GM19397 (cell line): ENCODE measurements around the gene GFPT1.

ENCODE experiments used
- ATAC-seq: cut with Tn5 transposase; IDR thresholded peaks from one replicate; pipeline ENCODE4 v1.9.1; 2021; ENCODE audit warnings: mild to moderate bottlenecking, moderate library complexity; ENCODE audit not compliant: unreplicated experiment

GFPT1 gene

DNA sequence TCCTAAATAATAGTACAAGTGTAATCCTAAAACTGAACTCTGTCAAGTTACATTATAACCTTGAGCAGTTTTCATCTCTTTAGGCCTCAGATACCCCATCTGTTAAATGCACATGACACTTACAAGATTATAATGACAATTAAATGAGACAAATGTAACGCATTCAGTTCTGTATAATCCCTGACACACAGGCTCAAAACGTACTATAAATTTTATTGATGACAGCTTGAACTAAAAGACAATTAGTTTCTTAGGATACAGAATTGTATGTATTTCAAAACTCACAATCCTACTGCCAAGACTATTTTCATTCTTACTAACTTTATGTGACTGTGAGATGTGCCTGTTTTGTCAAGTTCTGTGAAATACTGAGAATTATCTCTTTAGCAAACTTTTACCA is 56.2 kb downstream of the GFPT1 start:
- no peak for ATAC-seq

DNA sequence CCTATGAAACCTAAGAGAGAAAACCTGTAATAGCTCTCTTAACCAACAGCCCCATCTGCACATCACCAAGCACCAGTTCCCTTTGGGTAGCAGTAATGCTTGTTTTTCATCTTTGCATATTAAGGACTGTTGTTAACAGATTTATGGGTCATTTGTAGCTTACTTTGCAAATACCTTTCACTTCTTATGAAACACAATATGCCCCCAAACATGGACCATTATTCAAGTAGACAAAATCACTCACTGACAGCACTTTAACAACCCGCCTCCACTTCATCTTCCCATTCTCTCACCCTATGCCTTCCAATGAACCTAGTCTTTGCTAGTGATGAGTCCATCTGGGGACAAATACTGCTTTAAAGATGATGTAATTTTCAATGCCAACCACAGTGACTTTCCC is 64.4 kb downstream of the GFPT1 start:
- no peak for ATAC-seq

DNA sequence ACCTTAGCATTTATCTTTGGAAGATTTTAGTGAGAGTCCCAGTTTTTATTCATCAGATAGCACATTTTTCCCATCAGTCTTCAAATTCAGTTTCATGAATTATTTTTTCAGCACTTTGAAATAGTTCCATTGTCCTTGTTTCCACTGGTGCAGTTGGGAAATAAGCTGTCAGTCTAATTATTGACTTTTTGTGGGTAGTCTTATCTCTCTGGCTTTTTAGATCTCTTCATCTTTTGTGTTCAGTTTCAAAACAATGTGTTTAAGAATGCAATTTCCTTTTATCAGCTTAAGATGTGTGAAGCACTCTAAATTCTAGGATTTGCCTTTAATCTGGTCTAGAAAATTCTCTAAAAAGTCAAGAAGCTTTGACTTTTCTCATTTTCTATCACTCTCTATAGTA is 70.5 kb downstream of the GFPT1 start:
- no peak for ATAC-seq

DNA sequence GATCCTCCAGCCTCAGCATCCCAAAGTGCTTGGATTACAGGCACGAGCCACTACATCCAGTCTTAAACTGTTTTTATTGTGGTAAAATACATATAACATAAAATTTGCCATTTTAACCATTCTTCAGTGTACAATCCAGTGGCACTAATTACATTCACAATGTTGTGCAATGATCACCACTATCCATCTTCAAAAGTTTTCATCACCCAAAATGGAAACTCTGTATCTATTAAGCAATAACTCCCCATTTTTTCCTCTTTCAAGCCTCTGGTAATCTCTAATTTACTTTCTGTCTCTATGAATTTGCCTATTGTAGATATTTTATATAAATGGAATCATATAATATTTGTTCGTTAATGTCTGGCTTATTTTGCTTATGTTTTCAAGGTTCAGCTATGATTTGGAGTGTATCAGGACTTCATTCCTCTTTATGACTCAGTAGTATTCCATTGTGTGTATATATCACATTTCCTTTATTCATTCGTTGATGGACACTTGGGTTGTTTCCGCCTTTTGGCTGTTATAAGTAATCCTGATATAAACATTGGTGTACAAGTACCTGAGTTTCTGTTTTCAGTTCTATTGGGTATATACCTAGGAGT is 71.8 kb downstream of the GFPT1 start:
- no peak for ATAC-seq

DNA sequence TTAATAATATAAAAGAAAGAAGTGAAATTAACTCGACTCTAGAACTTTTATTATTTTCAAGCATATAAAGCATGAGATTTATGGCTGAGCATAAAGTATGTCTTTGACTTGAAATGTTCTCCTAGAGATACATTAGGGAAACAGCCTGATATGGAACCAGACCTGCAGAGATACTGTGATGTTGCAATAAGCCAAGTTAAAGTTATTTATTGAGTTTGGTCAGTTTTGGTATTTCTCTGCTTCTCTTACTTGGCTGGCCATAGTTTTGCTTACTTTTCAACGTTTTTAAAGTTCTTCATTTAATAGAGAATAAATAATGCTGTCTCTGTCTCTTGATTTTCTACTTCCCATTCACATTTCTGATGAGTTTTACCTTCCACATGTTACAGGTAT is 76.0 kb downstream of the GFPT1 start:
- no peak for ATAC-seq

DNA sequence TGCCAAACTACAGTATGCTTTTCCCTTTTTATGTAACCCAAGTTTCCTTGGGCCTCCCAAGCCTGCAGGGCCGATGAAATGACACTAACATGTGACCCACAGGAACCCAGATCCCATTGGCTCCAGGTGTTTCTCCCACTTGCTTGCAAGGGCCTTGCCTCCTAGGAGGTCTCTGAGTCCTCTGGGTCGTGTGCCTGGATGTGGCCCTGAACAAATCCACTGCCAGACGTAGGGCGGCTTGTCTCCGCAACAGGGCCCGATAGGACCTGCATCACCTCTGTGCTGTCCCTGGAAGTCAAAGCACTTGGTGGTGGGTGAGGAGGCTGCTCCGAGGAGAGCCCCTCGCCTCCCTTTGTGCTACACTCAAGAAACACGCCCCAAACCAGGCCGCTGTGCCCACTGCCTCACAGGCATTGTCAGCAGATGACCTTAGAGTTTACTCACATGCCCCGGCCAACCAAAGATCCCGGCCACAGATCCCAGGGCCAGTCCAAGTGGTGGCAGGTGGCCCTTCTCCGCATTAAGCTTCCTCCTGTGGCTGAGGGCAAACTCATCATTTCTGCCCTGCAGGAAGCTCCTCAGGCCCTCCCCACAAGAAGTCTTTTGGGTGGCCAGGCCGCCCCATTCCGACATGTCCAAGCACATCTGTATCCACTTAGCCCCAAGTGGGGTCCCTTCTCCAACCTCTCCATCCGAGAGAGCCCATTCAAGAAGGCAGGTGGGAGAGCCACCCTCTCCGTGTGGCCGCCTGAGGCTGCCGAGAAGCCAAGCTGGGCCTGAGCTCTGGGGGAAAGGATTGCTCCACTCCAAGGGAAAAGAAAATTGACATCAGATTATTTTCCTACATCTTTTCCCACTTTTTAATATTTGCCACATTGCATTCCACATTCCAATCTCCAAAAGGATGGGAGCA is 76.7 kb downstream of the GFPT1 start:
- no peak for ATAC-seq

DNA sequence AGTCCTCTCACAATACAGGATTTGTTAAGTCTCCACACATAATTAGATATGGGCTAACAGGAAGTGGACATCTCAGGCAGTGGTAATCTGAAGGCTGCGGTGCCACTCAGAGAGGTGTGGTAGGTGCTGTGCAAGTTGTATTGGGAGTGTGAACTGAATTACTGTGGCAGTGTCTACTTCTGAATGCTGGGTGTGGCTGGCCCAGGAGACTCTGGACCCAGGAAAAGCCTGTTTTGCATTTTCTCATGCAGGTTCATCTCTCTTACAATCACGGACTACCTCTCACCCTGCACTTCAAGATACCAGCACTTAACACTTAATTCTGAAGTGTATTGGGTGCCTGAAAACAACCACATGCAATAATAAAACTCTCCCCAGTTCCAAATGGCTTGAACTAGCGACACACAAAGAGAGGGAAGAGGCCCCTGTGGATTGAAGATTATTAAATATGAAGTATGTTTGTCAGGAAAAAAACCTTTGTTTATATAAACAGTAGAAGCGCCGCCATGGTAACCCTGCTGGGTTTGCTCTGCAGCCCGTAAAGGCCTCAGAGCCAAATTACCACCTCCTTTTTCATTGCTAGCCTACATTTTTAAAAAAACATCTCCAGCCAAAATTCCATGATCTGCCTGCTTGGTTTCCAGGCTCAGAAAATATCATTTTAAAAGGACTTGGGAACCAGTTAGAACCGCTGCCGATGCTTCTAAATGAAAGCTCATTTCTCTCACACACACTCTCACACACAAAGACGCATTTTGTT is 77.5 kb downstream of the GFPT1 start:
- no peak for ATAC-seq

DNA sequence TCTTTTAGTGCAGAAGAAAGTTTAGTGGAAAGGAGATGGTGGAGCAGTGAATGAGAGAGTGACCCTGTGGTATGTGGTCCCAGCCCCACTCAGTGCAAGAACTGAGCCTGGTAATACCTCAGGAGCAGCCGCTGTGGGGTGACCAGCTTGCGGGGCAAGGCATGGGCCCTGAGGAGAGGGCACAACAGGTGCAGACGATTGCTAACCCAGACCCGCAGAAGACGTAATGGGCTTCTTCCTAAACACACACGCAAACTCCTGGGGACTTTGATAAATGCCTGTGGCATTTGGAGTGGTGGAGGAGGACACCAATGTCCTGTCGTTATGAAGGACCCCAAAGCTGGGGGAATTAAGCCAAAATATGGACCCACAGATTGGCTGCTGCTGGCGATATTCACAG is 78.7 kb downstream of the GFPT1 start:
- ATAC-seq, result no peak

DNA sequence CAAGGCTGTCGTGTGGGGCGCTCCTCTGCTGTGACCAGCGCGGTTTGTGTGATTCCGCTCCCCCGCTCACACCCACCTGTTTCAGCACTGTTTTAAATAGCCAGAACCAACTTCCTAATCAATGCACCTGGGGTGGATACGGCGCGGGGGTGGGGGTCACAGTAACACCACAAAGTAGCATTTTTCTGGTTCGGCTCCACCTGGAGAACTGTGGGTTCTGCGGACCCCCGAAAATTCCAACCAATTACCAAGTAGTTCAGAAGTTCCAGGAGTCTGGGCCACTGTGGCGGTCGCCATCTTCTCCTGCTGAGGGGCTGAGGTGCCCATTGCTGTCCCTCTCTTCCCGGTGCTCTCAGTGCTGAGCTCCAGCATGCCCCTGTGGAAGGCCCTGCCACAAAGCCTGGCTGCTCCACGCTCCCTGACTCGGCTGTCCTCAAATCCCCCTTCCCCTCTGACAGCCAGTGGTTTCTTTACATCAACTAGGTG is 79.4 kb downstream of the GFPT1 start:
- ATAC-seq, result no peak

DNA sequence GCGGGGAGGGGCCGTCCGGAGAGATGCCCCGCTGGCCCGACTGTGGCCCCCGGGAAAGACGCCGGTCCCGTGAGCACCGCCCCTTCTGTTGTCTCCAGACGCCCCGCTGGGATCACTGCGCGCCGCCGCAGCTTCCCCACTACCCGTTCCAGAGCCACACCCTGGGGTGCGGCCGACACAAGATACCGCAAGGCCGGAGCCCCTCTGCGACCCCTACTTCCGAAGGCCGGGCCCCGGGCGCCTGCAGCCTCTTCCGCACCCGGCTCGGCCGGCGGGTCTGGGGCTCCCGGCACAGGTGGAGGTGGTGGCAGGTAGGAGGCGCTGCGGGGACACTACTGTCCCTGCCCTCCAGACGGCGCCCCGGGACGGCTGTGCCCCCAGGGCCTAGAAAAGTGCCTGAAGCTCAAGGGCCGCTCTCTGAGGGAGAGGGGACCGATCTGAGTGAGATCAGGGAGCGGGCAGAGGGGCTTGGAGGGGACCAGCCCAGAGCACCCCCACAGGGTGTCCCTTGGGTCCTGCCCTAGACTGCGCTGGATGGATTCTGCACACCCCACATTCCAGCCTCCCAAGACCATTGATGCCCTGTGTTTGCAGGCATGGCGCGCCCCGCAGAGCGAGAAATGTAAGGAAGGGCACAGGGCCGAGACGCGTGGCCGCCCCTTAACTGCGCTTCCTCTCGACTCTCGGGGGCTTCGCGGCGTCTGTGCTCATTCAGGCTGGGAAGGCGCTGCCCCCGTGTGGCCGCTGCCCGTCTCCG is 80.0 kb downstream of the GFPT1 start:
- ATAC-seq, result peak; percentile 83

DNA sequence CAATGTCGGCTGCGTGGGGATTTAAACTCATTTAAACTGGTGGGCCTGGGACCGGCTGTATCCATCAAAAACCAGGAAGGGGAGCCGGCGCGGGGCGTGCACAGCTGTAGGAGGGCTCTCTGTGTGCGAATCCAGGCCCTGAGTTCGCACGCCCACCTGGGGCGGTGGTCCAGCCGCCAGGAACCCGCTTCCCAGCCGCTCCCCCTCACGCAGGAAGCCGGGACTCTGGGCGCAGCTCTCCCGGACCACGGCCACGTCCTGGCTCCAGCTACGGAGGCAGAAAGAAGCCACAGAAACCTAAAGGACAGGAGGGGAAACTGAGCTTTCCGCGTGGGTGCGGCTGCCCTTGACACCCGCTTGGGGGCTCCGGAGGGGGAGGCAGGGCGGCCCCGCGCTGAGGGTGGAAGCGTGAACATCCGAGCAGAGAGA is 80.6 kb downstream of the GFPT1 start:
- ATAC-seq, result no peak

DNA sequence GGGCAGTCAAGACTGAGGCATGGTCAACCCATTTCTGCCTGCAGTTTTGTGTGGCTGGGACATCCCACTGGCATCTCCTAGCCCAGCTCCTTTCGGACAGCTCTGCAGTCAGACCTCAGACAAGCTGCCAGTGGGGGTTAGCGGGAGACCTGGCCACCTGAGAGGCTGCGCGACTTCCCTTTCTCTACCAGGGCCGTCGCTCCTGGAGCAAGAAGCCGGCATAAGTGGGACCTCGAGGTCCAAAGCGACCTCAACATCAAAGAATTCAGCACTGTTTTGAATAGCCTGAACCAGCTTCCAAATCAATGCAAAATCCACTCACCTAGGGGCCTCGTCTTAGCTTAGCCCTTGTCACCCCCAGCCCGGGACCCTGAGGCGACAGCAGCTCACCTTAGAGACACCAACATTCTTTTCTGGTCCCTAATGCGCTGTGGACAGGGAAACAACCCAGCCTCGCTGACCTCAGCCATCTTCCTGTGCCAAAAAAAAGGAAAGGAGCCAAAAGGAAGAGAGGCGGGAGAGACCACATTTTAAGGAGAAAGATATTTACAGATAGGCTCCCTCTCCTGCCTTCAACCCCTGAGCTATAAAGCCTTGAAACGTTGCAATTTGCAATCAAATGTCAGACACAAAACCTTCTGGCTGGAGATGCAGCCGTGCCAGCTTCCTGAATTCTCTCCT is 81.2 kb downstream of the GFPT1 start:
- no peak for ATAC-seq

DNA sequence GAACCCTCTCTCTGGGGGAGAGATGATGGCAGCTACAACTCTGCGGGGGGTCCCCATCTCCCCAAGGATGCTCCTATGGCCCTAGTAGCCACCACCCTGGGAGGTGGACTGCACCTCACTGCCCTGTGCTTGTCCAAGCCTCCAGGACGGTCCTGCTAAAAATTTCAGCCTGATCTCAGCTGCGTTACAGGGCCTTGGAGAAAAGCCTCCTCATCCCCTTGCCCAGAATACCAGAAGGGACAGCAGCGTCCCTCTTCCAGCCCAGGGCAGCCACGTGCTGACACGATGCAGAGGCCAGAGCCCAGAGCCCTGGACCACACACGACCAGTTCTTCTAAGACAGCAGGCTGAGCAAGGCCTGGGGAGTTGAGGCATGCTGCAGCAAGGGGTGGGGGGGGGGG is 81.9 kb downstream of the GFPT1 start:
- ATAC-seq, result no peak

DNA sequence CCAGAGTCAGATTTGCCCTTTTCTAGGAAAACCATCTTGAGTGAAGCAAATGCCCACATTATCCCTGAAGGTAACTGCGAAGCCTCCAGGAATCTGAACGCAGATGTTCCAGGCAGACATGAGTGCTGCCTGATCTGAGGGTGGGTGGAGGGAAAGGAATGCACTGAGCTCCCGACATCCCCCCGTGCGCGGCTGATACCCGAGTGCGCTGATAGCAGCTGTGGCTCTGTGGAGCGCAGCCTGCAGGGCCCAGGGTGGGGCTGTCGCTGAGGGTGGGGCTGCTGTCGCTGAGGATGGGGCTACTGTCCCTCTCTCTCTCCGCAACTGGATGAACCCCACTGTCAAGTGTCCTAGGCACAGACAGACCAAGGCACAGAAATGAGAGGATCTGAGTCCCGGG is 82.4 kb downstream of the GFPT1 start:
- no peak for ATAC-seq

DNA sequence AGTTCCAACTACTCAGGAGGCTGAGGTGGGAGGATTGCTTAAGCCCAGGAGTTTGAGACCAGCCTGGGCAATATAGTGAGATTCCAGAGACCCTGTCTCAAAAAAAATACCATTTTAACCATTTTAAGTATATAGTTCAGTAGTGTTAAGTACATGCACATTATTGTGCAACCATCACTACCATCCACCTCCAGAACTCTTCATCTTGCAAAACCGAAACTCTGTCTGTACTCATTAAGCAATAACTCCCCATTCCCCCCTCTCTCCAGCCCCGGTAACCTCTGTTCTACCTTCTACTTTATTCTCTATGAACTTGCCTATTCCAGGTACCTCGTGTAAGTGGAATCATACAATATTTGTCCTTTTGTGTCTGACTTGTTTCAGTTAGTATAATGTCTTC is 86.4 kb downstream of the GFPT1 start:
- ATAC-seq, result no peak

DNA sequence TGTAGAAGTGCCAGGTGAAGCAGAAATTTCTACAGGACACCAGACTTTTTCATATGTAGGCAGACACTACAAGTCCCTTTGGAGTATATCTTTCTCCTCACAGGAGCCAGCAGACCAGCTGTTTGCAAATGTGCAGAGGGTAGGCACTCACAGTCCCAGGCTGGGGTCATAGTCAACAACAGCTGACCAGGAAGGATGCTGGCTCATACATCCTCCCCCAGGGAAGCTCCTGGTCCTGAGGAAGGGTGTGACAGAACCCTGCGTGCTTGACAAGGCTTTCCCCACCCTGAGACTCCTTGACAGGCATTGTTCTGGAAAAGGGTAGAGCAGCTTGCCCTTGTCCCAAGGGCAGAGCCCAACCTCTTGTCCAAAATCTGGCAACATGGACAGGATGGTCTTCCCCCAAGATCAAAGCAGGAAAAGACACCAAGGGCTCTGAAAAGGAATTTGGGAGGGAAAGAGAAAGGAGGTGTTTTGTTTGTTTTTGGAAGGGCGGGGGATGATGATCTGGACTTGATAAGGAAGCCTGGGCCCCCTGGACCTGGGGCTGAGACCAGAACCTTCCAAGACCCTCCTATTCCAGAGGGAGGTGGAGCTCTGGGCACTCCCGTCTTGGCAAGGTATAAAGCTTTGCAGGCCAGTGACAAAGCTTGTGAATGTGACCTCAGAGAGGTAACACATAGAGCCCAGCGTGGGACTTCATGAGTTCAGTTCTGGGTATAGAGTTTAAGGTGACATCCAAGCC is 87.1 kb downstream of the GFPT1 start:
- ATAC-seq, result no peak

DNA sequence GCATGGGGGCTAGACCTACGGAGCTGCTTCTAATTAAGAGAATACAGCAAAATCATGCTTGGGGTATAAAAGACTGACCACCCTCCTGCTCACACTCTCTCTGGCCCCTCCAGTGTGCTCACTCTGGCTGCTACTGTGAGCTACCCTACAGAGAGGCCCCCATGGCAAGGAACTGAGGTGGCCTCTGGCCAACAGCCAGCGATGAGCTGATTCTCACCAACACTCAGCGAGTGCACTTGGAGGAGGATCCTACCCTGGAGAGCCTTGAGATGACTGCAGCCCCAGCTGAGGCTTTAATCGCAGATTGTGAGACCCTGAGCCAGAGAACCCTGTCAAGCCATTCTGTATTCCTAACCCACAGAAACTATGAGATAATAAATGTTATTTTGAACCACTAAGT is 88.2 kb downstream of the GFPT1 start:
- ATAC-seq, result no peak

DNA sequence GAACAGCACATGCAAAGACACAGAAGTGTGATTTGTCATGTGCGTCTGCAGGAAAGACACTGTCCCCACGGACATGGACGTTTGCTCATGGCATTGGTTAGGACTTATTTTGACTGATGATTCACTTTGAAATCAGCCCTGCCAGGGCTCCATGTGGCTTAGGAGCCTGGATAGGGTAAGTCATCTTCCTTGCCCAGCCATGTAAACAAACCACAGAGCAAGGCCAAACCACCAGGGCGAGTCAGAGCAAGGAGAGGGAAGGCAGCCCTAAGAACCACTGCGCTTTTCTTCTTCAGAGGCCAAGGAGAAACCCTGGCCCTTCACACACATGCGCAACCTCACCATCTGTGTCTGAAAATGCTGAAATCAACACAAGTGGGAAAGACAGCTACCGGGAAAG is 88.8 kb downstream of the GFPT1 start:
- ATAC-seq, result no peak

DNA sequence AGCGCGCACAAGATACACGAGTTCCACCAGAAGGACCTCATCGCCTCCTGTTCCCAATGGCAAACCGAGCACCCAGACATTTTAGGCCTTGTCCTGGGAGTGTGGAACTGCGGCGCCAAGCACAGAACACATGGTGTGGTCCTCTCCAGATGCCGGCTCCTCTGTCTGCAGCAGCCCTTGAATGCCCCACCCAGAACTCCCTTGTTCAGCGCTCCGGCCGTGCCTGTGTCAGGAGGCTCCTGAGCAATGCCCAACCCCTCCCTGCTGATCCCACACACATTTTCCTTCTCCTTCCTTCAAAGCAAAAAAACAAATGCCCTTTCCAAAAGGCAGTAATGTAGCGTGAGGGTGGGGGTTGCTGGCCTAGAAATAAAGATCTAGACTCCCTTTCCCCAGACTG is 89.8 kb downstream of the GFPT1 start:
- ATAC-seq, result no peak

DNA sequence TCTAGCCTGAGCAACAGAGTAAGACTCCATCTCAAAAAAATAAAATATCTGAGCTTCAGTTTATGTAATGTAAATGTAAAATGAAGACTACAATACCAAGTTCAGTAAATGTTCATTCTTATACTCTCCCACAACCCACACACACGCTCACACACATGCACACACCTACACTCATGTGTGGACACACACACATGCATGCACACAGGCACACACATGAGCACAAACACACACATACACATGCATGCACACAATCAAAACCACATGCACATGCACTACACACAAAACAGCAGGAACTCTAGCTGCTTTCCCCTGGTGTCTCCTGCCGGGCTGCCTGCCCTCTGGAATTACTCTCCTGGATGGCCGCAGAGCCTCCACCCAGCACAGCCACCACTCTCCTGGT is 90.6 kb downstream of the GFPT1 start:
- no peak for ATAC-seq
